ENCODE measurements around the gene HPS3.

- TF ChIP-seq CTCF (IDR thresholded peaks at IDR 0.05; ENCODE audit: low read depth, low read length) = no peak
- TF ChIP-seq MAX (IDR thresholded peaks at IDR 0.05; ENCODE audit: low read depth, low read length) = no peak
- no peak for TF ChIP-seq POLR2A (IDR thresholded peaks at IDR 0.05; ENCODE audit: extremely low read depth, insufficient read length)
These were observed 65.8 kb downstream of the HPS3 start for GRCh38 chr3:149195221-149195620.
